ENCODE data around the gene SAFB.

DNA sequence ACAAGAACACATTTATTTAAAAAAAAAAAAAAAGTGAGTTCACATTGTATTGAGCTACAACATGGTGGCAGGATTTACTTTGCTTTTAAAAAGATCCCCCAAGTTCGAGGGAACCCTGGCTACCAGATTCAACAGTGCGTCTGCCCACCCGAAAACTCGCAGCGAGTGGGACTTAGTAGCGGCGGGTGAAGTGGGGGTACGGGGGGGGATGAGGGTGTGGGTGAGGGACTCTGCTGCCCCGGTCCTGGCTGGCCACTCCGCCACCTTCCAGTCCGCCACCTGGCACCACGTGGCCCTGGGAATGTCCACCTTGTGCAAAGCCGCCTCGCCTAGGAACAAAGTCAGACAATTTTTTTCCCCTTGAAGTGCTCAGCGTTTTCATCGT lies 35.8 kb upstream of the SAFB start:
- TF ChIP-seq, protein P1, sequence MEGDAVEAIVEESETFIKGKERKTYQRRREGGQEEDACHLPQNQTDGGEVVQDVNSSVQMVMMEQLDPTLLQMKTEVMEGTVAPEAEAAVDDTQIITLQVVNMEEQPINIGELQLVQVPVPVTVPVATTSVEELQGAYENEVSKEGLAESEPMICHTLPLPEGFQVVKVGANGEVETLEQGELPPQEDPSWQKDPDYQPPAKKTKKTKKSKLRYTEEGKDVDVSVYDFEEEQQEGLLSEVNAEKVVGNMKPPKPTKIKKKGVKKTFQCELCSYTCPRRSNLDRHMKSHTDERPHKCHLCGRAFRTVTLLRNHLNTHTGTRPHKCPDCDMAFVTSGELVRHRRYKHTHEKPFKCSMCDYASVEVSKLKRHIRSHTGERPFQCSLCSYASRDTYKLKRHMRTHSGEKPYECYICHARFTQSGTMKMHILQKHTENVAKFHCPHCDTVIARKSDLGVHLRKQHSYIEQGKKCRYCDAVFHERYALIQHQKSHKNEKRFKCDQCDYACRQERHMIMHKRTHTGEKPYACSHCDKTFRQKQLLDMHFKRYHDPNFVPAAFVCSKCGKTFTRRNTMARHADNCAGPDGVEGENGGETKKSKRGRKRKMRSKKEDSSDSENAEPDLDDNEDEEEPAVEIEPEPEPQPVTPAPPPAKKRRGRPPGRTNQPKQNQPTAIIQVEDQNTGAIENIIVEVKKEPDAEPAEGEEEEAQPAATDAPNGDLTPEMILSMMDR (IDR thresholded peaks at IDR 0.05; ENCODE audit: borderline replicate concordance, extremely low read depth, low read length, poor library complexity, severe bottlenecking): no peak
- no peak for TF ChIP-seq EZH2 (IDR thresholded peaks at IDR 0.05; ENCODE audit: borderline replicate concordance, low read depth, low read length, severe bottlenecking)

All from DND-41 (cell line).